Activated T-helper 17 cell treated with anti-CD3 and anti-CD28 coated beads, Interleukin-2, amount 50 U/mL, for 72 hours (primary cell): ENCODE data around the gene ROR2. TPM values are rescaled to one million over a fixed set of nuclear protein-coding genes. Genes with fewer than 3 reads are reported as not detected.

ENCODE experiments used
- ATAC-seq: fragments of 150-1000 bp; cut with Tn5 transposase; replicated peaks from 2 replicates; pipeline ENCODE4 v1.10.0; 2021; ENCODE audit warnings: mild to moderate bottlenecking, moderate library complexity
- H3K27ac Mint-ChIP-seq: one replicate; pipeline ENCODE4 v1.8.0; 2022; ENCODE audit warnings: mixed read lengths
- H3K27me3 Mint-ChIP-seq: one replicate; pipeline ENCODE4 v1.8.0; 2022; ENCODE audit warnings: mixed read lengths
- H3K36me3 Mint-ChIP-seq: one replicate; pipeline ENCODE4 v1.8.0; 2022; ENCODE audit warnings: low read depth, mild to moderate bottlenecking, mixed read lengths
- H3K4me1 Mint-ChIP-seq: one replicate; pipeline ENCODE4 v1.8.0; 2022; ENCODE audit warnings: mixed read lengths
- H3K4me3 Mint-ChIP-seq: one replicate; pipeline ENCODE4 v1.8.0; 2022; ENCODE audit warnings: mild to moderate bottlenecking, mixed read lengths
- H3K9me3 Mint-ChIP-seq: one replicate; pipeline ENCODE4 v1.8.0; 2022; ENCODE audit warnings: mixed read lengths
- total RNA-seq, 2 donors: library from RNA; stranded (reverse); gene quantifications; one replicate each; pipeline ENCODE4 v1.2.3, GENCODE V29; 2022

ROR2 gene
- total RNA-seq, 2 donors from 2014 or later: 0.08 TPM; not detected in 1

DNA sequence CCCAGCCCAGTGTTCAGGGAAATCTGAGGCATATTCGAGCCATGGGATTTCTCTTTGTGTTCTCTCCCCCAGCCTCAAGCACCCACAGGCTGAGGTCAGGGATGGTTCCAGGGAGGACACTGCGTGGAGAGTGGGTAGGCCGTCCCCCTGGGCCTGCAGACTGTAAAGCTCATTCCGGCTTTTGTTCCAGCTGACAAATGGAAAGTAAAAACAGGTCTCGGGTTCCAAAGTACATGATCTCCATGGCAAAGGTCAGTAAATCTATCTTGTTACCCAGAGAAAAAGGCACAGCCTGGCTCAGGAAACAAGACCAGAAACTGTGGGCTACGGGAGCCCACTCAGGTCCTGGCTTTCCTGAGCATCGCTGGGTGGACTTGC lies 116.2 kb downstream of the ROR2 start:
- peaks cover 12% of the 10 kb centered on the region for H3K27me3 Mint-ChIP-seq
- no peak overlapping the region for H3K4me3 Mint-ChIP-seq
- H3K4me1 Mint-ChIP-seq: no peaks in the 10 kb centered on the region
- no peak overlapping the region for H3K27ac Mint-ChIP-seq
- no peak for ATAC-seq
- no peaks in the 10 kb centered on the region for H3K36me3 Mint-ChIP-seq
- no peaks in the 10 kb centered on the region for H3K9me3 Mint-ChIP-seq

DNA sequence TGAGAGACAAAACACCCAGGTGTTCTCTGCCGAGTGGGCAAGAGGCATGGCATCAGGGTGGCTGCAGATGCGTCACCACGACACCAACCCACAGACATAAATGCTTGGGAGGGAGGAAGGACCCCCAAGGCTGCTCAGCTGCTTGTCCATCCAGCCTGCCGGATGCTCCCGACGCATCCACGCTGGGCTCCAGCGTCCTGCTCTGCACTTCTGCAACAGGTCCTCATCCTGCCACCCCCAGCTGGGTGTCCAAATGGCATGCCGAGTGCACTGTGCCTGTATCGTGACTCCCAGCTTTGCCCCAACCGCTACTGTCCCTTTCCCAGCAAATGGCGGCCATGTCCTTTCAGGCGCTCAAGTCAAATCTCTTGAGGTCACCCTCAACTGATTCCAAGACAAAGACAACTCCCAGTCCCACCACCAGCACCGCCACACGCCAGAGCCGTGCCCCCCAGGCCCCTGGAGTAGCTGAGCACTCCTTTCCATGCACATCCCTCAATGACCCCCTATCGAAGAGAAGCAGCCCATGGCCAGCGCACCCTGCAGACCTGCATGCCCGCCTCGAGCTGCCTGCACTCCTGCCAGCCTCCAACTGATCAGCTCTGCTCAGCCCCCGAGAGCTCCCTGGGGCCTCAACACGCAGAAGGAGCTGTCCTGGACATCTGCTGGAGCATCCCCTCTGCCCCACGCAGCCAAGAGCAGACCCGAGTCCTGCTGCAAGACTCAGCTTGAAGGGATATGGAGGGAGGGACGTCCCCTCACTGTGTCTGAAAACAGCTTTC lies 116.7 kb downstream of the ROR2 start:
- Mint-ChIP-seq H3K27ac (no peak overlapping the region), H3K27me3 (peaks cover 9% of the 10 kb centered on the region), H3K9me3 (no peaks in the 10 kb centered on the region)

DNA sequence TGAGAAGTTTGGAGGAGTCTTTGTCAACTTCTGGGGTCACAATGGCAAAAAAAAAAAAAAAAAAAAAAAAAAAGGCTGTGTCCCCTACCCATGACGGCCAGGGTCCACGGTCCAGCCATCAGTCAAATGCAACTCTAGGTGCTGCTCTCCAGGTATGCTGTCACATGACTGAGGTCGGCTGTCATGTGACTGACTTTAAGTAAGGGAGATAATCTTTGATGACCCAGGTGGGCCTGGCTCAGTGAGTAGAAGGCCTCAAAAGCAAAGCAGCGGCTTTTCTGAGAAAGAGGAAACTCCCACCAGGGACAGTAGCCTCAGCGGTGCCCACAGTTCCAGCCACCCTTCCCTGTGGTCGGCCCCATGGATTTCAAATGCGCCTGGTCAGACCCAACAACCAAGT lies 117.7 kb downstream of the ROR2 start:
- ATAC-seq: no peak
- no peak overlapping the region for H3K27ac Mint-ChIP-seq
- peaks cover 9% of the 10 kb centered on the region for H3K27me3 Mint-ChIP-seq
- no peaks in the 10 kb centered on the region for H3K9me3 Mint-ChIP-seq
- no peaks in the 10 kb centered on the region for H3K36me3 Mint-ChIP-seq
- no peaks in the 10 kb centered on the region for H3K4me1 Mint-ChIP-seq
- H3K4me3 Mint-ChIP-seq: no peak overlapping the region

More for the DNA sequence above, 116.7 kb downstream of the ROR2 start:
- no peaks in the 10 kb centered on the region for H3K4me1 Mint-ChIP-seq
- no peaks in the 10 kb centered on the region for H3K36me3 Mint-ChIP-seq
- no peak for ATAC-seq
- no peak overlapping the region for H3K4me3 Mint-ChIP-seq

DNA sequence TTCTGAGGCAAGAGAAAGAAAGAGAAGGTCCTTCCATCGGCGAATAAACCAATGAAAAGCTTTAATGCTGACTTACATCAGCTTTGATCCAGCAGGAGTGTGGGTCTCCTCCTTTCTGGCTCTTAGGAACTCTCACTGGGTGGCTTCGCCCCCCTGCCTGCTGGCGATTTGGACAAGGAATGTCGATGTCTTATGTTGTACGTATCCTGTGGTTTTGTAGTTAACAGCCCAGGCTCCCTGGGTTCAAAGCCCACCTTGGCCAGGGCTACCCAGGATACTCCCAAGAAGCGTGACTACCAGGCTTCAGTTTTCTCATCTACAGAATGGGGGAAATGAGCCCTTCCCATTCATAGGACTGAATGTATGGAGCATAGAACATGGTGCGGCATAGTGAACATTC lies 124.2 kb downstream of the ROR2 start:
- Mint-ChIP-seq H3K4me3 (no peak overlapping the region), H3K27me3 (peaks cover 4% of the 10 kb centered on the region), H3K4me1 (no peaks in the 10 kb centered on the region), H3K9me3 (no peaks in the 10 kb centered on the region), H3K36me3 (no peaks in the 10 kb centered on the region), H3K27ac (no peak overlapping the region)
- ATAC-seq: no peak

DNA sequence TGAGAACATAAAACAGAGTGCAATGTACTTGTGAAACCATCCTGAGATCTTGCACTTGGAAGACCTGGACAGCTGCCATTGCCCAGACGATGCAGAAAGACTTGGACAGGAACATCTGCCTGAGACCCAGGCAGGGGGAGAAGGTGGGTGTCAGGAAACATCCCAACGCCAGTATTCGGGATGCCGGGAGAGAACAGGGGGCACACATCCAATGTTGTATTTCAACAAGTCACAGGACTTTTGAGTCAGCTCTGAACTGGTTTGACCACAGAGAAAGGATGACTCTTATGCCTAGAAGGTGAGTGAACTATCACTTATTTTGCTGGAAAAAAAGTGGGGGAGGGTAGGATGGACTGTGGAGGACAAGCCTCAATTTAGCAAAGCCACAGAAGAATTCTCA lies 124.6 kb downstream of the ROR2 start:
- H3K36me3 Mint-ChIP-seq: no peaks in the 10 kb centered on the region
- peaks cover 3% of the 10 kb centered on the region for H3K27me3 Mint-ChIP-seq
- H3K4me3 Mint-ChIP-seq: no peak overlapping the region
- H3K4me1 Mint-ChIP-seq: no peaks in the 10 kb centered on the region
- H3K27ac Mint-ChIP-seq: no peak overlapping the region
- no peaks in the 10 kb centered on the region for H3K9me3 Mint-ChIP-seq
- ATAC-seq: no peak

DNA sequence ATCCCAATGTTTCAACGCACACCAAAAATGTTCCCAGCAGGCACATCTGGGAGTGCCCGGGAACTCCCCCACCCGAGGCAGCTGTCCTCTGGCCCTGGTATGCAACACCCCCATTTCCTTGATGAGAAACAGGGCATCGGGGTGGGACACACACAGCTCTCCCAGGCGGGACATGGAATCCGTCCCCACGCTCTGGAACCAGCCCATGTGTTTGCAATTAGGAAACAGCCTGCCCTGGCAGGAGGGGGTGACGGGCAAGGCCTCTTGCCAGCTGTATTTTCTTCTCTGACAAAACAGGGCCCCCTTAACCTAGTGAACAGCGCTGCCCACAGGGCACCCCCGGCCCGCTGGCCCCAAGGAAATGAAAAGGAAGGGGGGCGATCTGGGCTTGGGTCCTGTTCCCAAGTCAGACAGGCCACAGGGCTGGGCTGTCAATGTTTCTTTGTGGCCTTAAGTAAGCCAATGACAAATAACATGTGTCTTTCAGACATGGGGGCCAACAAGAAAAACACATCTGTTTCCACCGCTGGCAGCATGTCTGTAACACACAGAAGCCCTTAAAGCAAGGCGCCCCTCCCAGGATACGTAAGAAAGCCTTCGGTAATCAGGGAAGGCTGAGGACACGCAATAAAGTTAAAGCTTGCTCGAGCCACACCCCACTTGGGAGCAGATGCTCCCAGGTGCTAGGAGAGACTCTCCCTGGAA lies 125.3 kb downstream of the ROR2 start:
- no peak overlapping the region for H3K27ac Mint-ChIP-seq
- no peaks in the 10 kb centered on the region for H3K36me3 Mint-ChIP-seq

DNA sequence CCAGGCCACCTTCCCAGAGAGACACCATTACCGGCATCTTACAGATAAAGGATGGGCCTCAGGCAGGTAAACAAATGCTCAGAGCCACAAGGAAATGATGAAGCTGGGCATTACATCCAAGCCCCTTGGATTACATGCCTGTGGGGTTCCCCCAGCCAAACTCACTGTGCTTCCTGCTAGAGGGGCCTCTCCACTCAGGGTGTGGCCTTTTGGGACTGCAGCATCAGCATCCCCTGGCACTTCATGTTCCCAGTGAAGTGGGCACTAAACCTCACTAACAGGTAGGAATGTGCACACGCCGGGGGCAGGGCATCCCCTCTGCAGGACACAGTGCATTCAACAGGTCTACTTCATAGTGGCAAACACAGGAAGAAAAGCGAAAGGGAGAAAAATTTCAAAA lies 125.9 kb downstream of the ROR2 start:
- no peaks in the 10 kb centered on the region for H3K4me1 Mint-ChIP-seq
- H3K36me3 Mint-ChIP-seq: no peaks in the 10 kb centered on the region
- no peak overlapping the region for H3K27ac Mint-ChIP-seq
- no peaks in the 10 kb centered on the region for H3K27me3 Mint-ChIP-seq
- no peak overlapping the region for H3K4me3 Mint-ChIP-seq
- no peaks in the 10 kb centered on the region for H3K9me3 Mint-ChIP-seq
- no peak for ATAC-seq

More for the DNA sequence above, 125.3 kb downstream of the ROR2 start:
- no peak for ATAC-seq
- Mint-ChIP-seq H3K27me3 (no peaks in the 10 kb centered on the region), H3K9me3 (no peaks in the 10 kb centered on the region), H3K4me1 (no peaks in the 10 kb centered on the region), H3K4me3 (no peak overlapping the region)

DNA sequence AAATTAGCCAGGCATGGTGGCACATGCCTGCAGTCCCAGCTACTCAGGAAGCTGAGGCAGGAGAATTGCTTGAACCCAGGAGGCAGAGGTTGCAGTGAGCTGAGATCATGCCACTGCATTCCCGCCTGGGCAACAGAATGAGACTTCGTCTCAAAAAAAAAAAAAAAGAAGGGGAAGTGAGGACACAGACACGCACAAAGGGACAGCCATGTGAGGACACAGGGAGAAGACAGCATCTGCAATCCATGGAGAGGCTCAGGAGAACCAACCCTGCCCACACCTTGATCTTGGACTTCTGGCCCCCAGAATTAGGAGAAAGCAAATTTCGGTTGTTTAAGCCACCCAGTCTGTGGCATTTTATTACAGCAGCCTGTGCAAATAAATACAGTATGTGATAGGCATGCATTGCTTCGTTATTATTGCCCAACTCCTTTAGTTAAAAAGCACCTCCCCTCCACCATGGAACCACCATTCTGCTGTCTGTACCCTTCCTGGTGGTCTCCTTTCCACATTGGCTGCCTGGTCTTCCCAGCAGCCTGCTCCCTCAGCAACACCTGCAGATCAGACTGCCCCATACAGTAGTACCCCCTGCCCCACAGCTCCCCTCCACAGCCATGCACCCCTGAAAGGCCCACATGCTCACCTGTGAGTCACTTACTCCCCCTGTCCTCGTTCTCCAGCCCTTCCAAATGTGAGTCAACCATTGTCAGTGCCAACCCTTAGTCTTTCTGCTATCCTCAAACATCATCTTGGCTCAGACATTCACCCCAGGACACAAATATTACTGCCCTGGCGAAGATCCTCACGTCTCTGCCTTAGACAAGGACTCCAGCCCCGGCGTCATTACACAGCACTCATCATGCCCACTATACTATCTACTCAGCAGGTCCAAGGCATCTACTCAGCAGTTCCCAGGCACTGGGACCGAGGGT lies 128.8 kb downstream of the ROR2 start:
- ATAC-seq: no peak
- no peaks in the 10 kb centered on the region for H3K36me3 Mint-ChIP-seq
- H3K4me3 Mint-ChIP-seq: no peak overlapping the region
- no peaks in the 10 kb centered on the region for H3K4me1 Mint-ChIP-seq
- H3K27me3 Mint-ChIP-seq: no peaks in the 10 kb centered on the region
- H3K9me3 Mint-ChIP-seq: no peaks in the 10 kb centered on the region
- H3K27ac Mint-ChIP-seq: no peak overlapping the region

DNA sequence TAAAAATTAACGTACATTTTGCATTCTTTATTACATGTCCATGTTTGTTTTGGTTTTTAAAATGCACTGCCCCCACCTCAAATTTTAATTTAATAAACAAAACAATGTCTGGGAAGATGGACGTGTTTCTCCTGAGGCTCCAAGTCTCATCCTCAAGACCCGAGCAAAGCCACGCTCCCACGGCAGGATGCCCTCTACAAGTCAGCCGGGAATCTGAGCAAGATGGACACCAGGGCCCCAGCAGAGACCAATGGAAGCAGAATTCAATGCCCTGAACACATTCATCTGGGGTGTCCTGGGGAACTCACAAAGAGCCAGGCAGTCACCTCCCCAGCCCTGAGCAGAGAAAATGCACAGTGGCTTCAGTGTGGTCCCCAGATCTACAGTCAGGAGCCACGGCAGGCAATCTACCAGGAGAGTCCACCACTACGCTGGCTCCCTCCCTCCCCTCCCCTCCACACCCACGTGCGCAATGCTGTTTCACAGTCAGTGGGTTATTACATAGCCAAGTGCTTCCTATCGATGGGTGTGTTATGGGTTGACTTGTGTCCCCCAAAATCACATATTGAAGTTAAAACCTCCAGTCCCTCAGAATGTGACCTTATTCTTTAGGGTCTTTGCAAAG lies 129.8 kb downstream of the ROR2 start:
- H3K4me1 Mint-ChIP-seq: no peaks in the 10 kb centered on the region
- no peak for ATAC-seq
- no peak overlapping the region for H3K27ac Mint-ChIP-seq
- no peaks in the 10 kb centered on the region for H3K36me3 Mint-ChIP-seq
- H3K9me3 Mint-ChIP-seq: no peaks in the 10 kb centered on the region
- H3K4me3 Mint-ChIP-seq: no peak overlapping the region
- peaks cover 3% of the 10 kb centered on the region for H3K27me3 Mint-ChIP-seq

DNA sequence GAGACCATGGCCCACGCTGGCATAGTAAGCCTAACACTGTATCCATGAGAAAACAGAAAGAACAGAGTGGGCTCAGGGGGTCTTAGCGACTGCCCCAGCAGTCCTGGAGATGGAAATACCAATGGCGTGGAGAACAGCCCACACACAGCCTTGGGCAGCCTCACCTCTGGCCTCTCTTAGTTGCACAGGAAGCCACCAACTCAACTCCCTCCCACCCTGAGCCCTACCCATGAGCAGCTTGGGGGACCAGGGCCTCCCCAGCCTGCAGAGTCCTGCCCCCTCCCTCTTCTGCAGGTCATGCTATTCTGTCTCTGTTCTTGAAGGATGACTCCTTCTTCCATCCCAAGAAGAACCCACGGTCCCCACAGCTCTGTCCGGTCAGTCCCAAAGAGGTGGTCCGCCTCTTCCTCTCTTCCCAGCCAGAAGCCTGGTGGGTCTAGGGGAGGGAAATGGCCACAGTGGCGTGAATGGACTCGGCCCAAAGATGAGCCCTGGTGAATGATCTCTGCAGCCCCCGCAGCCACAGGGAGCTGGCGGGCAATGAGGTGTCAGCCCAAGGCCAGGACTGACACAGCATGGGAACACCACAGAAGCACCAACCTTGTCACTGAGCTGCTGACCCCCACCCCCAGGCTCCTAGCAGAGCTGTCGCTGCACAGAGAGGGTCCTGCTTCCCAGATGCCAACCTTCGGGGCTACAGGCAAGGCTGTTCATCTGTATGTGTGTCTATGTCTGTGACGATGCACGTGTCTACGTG lies 131.2 kb downstream of the ROR2 start:
- H3K4me3 Mint-ChIP-seq: no peak overlapping the region
- H3K4me1 Mint-ChIP-seq: no peaks in the 10 kb centered on the region
- peaks cover 3% of the 10 kb centered on the region for H3K27me3 Mint-ChIP-seq

DNA sequence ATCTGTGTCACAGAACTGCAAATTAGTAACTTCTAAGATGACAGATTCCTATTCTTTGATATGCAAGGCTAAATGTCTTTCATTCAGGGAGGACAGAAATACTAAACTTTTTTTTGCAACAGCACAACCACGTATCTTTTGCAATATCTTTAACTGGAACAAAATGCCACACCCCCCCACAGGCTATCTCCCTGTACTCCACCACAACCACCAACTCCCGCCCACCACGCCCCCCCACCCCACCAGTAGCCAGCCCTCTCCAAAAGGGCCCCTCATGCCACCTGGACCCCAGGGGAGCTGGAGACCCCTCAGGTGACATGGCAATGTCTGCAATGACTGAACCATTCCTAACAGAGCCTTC lies 131.8 kb downstream of the ROR2 start:
- Mint-ChIP-seq H3K4me1 (no peaks in the 10 kb centered on the region), H3K27me3 (peaks cover 3% of the 10 kb centered on the region), H3K27ac (no peak overlapping the region), H3K4me3 (no peak overlapping the region), H3K9me3 (no peaks in the 10 kb centered on the region), H3K36me3 (no peaks in the 10 kb centered on the region)
- ATAC-seq: no peak

More for the DNA sequence above, 131.2 kb downstream of the ROR2 start:
- ATAC-seq: no peak
- Mint-ChIP-seq H3K9me3 (no peaks in the 10 kb centered on the region), H3K27ac (no peak overlapping the region), H3K36me3 (no peaks in the 10 kb centered on the region)

DNA sequence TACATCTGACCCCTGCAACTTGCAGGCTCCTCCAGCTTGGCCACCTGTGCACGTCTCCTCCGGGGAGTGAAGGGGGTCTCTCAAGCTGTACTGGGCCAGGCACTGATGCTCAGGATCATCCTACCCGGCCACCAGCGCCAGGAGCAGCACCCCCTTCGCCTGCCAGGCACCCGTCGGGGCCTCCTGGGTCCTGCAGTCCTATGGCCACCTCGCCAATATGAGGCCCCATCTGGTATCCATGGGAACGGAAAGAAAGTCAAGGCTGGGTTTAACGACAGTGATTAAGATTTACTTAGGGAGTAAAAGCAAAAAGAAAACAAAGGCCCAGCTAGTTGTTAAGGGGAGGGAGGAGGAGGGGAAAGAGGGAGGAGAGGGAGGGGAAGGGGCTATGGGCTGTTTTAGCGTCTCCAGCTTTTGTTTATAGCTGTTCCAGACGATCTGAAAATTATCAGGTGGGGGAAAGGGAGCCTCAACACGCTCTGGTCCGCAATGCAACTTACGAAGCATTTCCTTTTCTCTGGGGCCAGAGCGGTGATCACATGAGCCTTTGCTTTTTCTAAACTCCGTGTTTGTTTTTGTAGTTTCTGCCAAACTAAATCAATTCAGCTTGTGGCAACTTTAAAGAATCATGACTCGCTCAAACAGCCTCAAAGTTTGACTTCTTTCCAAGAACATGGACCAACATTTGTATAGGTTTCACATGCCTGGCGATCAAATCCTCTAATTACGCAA lies 132.4 kb downstream of the ROR2 start:
- peaks cover 3% of the 10 kb centered on the region for H3K27me3 Mint-ChIP-seq
- ATAC-seq: no peak
- no peaks in the 10 kb centered on the region for H3K4me1 Mint-ChIP-seq
- no peak overlapping the region for H3K27ac Mint-ChIP-seq
- H3K36me3 Mint-ChIP-seq: no peaks in the 10 kb centered on the region
- no peak overlapping the region for H3K4me3 Mint-ChIP-seq
- H3K9me3 Mint-ChIP-seq: no peaks in the 10 kb centered on the region

DNA sequence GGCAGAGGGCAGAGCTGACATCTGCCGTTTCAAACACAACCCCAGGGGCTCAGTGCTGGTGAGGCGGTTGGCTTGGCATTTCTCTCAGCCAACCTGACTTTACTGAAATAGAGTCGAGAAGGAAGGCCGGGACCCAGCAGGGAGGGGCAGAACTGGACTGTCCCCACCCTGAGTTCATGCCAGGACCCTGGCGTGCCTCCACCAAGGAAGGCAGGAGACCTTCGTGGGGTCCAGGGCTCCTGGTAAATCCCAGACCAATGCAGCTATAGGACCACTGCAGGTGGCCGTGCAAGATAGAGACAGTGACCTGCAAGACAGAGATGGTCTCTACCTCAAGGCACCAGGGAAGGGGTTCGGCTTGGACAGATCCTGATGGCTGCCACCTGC lies 132.9 kb downstream of the ROR2 start:
- Mint-ChIP-seq H3K36me3 (no peaks in the 10 kb centered on the region), H3K9me3 (no peaks in the 10 kb centered on the region)

More for the DNA sequence above, 132.9 kb downstream of the ROR2 start:
- Mint-ChIP-seq H3K4me3 (no peak overlapping the region), H3K27ac (no peak overlapping the region), H3K27me3 (peaks cover 3% of the 10 kb centered on the region), H3K4me1 (no peaks in the 10 kb centered on the region)
- no peak for ATAC-seq
